Measurements from ENCODE around the gene WNT9B.
"Not testable (repeated sequence)": the region's sequence is repeated elsewhere in the genome, so short reads cannot be mapped to it uniquely, and the experiment has no call there.

Gene WNT9B

DNA sequence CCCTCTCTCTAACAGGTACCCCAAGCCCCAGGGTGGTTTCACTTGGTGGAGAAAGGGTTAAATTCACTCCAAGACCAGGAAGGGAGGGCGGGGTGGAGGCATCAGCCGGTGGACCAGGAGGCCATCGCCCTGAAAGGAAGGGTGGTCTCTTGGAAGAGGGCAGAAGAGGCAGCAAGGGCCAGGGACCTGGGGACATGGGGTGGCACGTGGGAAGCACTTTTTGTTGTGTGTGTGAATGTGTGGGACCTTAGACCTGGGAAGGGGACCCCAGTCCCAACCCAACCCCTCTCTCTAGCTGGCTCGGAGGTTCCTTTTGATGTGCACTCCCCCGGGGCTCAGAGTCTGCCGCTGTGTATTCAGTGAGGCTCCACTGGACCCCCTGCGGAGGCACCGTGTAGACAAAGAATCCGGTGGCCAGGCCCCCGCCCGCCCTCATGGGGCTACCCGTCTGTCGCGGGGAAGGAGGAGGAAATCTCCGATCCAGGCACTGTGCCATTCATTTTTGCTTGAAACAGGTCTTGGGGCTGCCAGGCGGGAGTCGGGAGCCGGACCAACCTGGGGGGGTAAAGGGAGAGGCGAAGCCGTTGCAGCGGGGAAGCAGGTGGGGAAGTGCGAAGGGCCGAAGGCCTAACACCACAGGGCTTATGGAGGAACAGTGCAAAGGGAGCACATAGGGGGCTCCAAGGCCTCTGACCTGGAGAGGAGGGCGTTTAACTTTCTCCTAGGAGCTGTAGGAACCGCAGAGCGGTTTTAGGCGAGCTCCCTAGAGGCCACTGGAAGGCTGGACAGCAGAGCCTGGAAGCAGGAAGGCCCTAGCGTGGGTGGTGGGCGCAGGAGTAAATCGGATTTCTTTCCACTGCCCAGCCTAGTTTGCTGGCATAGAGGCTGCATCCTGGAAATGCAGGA, 29.6 kb upstream of the WNT9B start:
- no peak for DNase-seq

DNA sequence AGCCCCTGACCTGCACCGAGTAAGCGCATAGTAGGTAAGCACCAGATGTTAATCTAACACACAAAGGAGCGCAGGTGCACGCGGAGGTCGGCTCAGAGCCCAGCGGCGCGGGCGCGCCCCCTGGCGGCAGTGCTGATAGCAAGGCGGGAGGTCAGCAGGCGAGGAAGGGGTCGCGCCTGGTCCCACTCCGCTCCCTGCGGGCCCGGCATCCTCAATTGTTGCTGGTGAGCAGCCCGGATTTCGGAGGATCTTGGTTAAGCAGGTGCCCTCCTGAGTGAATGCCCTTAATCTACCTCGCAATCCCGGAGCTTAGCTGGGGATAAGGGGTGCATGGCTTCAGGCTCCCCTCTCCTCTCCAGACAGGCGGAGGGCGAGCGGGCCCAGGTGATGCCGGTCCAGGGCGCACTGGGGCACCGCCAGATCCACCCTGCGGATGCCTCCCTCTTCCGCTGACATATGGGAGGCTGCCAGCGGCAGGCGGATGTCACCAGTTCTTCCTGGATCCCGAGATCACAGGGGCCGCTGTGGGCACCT, 28.9 kb upstream of the WNT9B start:
- no peak for DNase-seq

DNA sequence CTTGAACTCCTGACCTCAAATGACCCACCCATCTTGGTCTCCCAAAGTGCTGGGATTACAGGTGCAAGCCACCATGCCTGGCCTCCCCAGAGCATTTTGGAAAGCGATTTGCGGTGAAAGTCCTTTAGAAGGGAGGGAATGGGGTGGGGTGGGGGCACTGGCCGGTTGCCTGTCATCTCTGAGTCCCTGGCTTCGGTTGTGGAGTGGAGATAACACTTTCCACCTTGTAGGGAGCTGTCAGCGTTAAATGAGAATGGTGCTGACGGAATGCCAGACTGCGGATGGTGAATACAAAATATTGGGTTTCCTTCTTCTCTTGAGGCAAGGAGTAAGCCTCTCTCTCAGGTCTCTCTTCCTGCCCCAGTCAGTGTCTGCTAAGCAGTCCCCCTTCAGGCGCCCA, 27.7 kb upstream of the WNT9B start:
- no peak for DNase-seq

- DNase-seq: no peak
Observed at GRCh38 chr17:46826116-46826515, 25.3 kb upstream of the WNT9B start.

- DNase-seq: no peak
Observed at GRCh38 chr17:46827274-46827673, 24.1 kb upstream of the WNT9B start.

DNA sequence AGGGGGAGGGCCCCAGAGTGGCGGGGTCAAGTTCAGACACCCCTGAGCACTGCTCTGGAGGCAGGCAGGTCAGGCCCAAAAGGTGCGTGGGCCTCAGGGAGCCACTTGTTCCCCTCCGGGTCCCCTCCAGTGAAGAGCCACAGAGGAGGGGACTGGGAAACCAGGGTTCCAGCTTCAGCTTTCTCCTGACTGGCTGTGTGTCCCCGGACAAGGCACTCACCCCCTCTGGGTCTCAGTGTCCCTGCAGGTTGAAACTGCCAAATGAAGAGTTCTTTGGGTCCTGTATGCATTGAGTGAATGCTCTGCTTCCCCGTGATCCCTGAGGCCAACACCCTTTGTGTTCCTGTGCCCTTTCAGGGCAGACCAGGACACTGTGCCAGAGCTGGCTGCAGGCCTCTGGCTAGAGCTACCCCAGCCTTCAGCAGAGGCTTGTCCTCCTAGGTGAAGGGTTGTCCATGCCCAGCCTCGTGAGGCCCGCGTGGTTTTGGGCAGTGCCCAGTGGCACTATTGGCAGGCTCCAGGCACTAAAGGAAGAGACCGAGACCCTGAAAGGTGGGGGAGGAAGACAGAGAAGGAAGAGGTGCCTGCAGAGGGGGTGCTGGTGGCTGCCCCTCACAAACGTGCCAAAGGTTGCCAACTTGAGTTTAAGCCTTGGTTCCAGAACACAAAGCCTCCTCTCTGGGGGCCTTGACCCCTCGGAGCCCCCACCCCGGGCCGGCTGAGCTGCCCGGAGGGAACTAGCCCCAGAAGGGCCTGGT, 19.6 kb upstream of the WNT9B start:
- no peak for DNase-seq

- no peak for DNase-seq
Observed at GRCh38 chr17:46832331-46832821, 19.0 kb upstream of the WNT9B start.

DNA sequence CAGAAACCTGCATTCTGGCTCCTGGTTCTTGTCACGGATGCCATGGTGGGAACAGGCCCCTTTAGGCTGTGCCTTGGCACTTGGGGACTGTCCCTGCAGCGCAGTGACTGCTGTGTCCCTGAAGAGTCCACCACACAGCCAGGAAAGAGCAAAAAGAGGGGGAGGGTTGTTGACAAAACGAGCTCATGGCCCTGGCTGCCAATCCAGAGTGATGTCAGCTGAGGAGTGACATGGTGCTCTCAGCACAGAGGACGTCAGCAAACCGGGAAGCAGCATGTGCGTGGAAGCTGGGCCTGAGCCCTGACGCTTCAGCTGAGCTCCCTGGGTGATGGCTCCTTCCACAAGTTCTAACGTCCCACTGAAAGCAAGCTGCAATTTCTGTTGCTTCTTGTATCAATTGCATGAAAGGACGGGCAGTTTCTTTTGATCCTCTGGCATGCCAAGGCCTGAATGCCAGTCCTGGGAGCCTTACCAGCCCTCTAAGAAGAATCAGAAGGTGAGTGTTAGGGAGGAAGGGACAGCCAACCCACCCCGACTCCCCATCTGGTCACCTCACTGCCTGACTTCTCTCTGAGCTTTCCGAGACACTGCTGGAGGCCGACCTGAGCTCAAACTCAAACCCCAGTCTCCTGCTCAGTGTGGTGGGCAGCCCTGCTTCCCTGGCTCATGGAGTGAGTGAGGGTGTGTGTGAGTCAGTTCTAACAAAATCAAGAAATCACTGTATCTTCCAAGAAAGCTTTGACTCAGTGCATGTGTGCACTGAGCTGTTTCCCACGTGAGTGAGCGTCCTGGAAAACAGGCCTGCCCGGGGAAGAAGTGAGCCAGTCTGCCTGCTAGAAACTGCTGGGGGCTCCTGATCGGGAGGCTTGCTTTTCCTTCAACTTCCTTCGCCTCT, 18.2 kb upstream of the WNT9B start:
- DNase-seq: no peak

- no peak for DNase-seq
Observed at GRCh38 chr17:46833840-46834208, 17.6 kb upstream of the WNT9B start.

GRCh38 chr17:46834846-46835245, 16.5 kb upstream of the WNT9B start:
- DNase-seq: no peak

DNA sequence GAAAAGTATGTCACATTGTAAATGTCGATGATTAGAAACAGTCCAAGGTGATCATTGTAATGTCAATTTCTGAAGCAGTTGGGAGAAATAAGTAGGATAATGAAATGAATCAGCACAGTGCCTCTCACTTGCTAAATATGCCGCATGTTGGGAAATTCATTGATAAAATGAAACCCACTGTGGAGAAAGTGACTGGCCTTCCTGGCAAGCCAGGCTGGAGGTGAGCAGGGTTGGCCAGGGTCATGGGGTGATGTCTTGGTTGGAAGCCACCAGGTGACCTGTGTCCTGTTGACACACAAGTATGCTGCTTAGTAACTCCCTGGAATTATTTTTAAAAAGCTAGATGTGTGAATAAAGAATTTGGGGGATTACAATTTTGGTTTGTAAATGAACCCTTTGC, 14.9 kb upstream of the WNT9B start:
- no peak for DNase-seq

DNA sequence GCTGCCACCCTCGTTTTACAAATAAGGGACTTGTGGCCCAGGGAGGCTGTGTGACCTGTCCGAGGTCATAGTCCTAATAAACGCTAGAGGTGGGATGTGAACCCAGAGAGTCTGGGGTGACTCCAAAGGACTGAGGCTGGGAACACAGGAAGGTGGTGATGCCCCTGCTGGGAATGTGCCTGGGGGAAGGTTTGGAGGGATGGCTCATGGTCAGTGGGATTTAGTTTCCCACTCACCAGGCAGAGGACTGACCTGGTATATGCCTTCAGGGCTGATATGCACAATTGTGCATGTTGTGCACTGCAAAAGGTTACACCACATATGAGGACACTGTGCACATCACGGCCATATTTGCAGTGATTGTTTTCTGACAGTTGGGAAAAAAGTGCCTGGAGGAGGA, 13.9 kb upstream of the WNT9B start:
- DNase-seq: no peak

- DNase-seq: no peak
Observed at GRCh38 chr17:46839211-46839610, 12.2 kb upstream of the WNT9B start.

DNA sequence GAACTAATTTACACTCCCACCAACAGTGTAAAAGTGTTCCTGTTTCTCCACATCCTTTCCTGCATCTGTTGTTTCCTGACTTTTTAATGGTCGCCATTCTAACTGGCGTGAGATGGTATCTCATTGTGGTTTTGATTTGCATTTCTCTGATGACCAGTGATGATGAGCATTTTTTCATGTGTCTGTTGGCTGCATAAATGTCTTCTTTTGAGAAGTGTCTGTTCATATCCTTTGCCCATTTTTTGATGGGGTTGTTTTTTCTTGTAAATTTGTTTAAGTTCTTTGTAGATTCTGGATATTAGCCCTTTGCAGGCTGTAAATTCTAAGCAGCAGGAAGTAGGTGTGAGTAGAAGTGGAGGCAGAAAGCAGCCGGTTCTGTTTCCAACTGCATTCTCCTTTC, 10.8 kb upstream of the WNT9B start:
- DNase-seq: not testable (repeated sequence)

- no peak for DNase-seq
Observed at GRCh38 chr17:46841561-46842379, 9.6 kb upstream of the WNT9B start.

GRCh38 chr17:46842835-46843234, 8.5 kb upstream of the WNT9B start:
- no peak for DNase-seq

- no peak for DNase-seq
Observed at GRCh38 chr17:46847204-46848191, 3.9 kb upstream of the WNT9B start.

DNA sequence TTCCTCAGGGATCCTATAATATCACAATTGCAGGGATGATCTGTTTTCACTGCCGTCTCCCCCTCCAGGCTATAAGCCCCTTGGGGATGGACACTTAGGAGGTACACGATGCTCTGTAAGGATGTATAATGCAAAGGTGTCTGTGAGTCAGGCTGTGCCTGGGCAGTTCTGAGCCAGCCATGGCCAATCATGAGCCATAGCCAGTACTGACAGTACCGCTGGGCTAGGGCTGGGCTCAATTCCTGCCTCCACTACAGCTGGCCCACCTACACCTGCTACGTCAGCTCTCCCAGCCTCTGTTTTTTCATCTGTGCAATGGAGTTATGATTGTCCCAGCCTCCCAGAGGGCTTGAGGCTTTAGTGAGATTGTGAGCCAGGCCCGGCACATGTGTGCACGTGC, 2.8 kb upstream of the WNT9B start:
- no peak for DNase-seq

- DNase-seq: no peak
Observed at GRCh38 chr17:46850688-46851028, 725 bp upstream of the WNT9B start.

GRCh38 chr17:46853896-46854444, 2.6 kb downstream of the WNT9B start:
- DNase-seq: no peak
